Measurements from ENCODE around the gene CALM1. TPM values are rescaled to one million over a fixed set of nuclear protein-coding genes. Genes with fewer than 3 reads are reported as not detected.

The CALM1 gene
- total RNA-seq, 6 experiments from 2014 or later, result 143 to 207 (median 161) TPM

DNA sequence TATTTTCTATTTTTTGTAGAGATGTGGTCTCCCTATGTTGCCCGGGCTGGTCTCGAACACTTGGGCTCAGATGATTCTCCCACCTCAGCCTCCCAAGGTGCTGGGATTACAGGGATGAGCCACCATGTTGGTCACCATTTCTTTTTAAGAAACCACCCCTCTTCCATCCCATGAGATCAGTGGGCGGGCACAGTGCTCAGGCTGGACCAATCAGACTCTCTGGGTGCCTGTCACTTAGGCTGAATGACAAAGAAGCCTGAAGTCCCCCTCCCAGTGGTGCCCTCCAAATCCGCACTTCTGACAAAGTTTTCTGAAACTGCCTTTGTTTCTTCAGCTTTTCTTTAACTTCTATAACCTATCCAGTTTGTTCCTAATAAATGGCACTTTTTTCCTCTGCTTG, 48.2 kb downstream of the CALM1 start:
- H3K36me3 ChIP-seq, result no peaks in the 10 kb centered on the region
- H3K27ac ChIP-seq, result no peak overlapping the region
- DNase-seq, result no peak
- ATAC-seq, result no peak
- H3K9me3 ChIP-seq, result no peaks in the 10 kb centered on the region
- no peak overlapping the region for H3K4me3 ChIP-seq
- no peaks in the 10 kb centered on the region for H3K27me3 ChIP-seq
- intact Hi-C loops (cut with DNase I), result no loop called here
- TF ChIP-seq, protein P1, sequence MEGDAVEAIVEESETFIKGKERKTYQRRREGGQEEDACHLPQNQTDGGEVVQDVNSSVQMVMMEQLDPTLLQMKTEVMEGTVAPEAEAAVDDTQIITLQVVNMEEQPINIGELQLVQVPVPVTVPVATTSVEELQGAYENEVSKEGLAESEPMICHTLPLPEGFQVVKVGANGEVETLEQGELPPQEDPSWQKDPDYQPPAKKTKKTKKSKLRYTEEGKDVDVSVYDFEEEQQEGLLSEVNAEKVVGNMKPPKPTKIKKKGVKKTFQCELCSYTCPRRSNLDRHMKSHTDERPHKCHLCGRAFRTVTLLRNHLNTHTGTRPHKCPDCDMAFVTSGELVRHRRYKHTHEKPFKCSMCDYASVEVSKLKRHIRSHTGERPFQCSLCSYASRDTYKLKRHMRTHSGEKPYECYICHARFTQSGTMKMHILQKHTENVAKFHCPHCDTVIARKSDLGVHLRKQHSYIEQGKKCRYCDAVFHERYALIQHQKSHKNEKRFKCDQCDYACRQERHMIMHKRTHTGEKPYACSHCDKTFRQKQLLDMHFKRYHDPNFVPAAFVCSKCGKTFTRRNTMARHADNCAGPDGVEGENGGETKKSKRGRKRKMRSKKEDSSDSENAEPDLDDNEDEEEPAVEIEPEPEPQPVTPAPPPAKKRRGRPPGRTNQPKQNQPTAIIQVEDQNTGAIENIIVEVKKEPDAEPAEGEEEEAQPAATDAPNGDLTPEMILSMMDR (IDR thresholded peaks at IDR 0.05), result no peak
- H3K4me1 ChIP-seq, result no peaks in the 10 kb centered on the region
- 82% methylated on average over 1 of the region's 4 CpGs for WGBS (ENCODE audit: insufficient coverage, low coverage, low lambda C conversion rate, missing lambda C conversion rate)

DNA sequence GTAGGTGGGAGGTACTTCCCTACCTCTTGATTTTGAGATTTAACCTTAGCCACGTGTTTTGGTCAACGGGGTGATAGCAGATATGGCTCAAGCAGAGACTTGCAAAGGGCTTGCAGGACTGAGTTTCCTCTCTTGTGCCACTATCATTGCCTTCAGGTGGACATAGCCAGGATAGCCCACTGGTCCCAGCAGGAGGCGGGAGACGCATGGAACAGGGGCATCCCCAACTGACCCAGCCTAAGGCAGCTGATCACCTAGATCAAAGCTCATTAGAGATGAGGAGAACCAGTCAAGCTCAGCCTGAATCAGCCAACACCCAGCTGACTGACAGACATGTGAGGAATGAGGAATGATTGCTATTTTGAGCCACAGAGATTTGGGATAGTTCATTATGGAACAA, 49.6 kb downstream of the CALM1 start:
- Histone ChIP-seq H3K9me3 (no peaks in the 10 kb centered on the region), H3K27me3 (no peaks in the 10 kb centered on the region), H3K4me1 (no peaks in the 10 kb centered on the region), H3K4me3 (no peak overlapping the region), H3K27ac (no peak overlapping the region), H3K36me3 (no peaks in the 10 kb centered on the region)
- intact Hi-C loops (cut with DNase I), result no loop called here
- DNase-seq (no peak), ATAC-seq (no peak)
- TF ChIP-seq, protein P1 (IDR thresholded peaks at IDR 0.05), result no peak
- no peak for TF ChIP-seq POLR2A (IDR thresholded peaks at IDR 0.05)
- 50% methylated on average over 1 of the region's 4 CpGs for WGBS (ENCODE audit: insufficient coverage, low coverage, low lambda C conversion rate, missing lambda C conversion rate)

DNA sequence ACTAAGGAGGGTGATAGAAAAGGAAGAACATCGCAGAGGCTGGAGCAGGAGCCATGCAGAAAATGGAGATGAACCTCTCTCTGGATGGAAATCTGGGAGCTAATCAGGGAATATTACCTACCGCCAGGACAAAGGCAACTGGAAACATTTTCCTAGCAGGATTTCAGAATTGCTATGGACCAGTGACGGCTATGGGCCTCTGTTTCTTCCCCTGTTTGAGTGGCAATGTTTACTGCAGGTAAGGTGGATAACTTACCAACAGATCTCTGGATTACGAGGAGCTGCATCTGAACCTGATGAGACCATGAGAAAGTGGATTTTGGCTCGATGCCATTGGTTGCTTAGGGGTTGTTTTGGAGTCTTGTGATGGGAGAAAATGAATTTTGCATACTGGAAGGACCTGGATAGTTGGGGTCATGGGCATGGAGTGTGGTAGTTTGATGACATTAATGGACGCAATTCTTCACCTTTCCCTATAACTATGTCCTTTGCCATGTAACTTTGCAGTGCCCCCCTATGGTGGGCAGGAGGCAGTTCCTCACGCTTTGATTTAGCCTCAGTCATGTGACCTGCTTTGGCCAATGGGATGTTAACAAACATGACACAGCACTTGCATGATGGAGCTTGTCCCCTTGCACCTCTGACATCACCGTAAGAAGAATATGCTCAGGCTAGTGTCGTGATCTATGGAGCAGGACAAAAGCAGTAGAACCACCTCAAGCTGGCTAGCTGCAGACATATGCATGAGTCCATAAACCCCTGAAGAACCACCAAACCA, 51.1 kb downstream of the CALM1 start:
- Histone ChIP-seq H3K4me3 (no peak overlapping the region), H3K4me1 (no peaks in the 10 kb centered on the region), H3K9me3 (no peaks in the 10 kb centered on the region), H3K27me3 (no peaks in the 10 kb centered on the region), H3K36me3 (no peaks in the 10 kb centered on the region), H3K27ac (no peak overlapping the region)
- WGBS (ENCODE audit: insufficient coverage, low coverage, low lambda C conversion rate, missing lambda C conversion rate), result 65% methylated on average over 7 of the region's 9 CpGs
- ATAC-seq (no peak), DNase-seq (no peak)
- TF ChIP-seq, protein P1 (IDR thresholded peaks at IDR 0.05), result no peak
- TF ChIP-seq POLR2A (IDR thresholded peaks at IDR 0.05), result no peak
- intact Hi-C loops (cut with DNase I), result no loop called here

DNA sequence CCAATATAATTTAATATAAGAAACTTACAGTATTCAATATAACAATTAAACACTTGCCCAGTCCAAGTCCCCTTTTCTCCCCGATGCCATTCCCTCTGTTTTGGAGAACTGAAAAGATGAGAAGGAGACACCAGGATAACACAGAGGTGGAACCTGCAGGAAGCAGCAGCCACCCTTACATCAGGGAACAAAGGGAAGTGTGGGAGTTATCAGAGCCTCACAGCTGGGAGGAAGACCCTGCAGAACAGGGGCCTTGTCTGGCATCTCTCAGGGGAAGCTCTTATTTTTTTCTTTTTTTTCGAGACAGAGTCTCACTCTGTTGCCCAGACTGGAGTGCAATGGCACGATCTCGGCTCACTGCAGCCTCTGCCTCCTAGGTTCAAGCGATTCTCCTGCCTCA, 52.6 kb downstream of the CALM1 start:
- DNase-seq (no peak), ATAC-seq (no peak)
- no peaks in the 10 kb centered on the region for H3K4me1 ChIP-seq
- H3K36me3 ChIP-seq, result no peaks in the 10 kb centered on the region
- no peak overlapping the region for H3K27ac ChIP-seq
- 55% methylated on average over 5 of the region's 5 CpGs for WGBS (ENCODE audit: insufficient coverage, low coverage, low lambda C conversion rate, missing lambda C conversion rate)
- H3K27me3 ChIP-seq, result no peaks in the 10 kb centered on the region
- intact Hi-C loops (cut with DNase I), result no loop called here
- H3K4me3 ChIP-seq, result no peak overlapping the region
- TF ChIP-seq POLR2A (IDR thresholded peaks at IDR 0.05), result no peak
- TF ChIP-seq, protein P1 (IDR thresholded peaks at IDR 0.05), result no peak
- no peaks in the 10 kb centered on the region for H3K9me3 ChIP-seq
